ACC112 (cell line): ENCODE results near the gene GJB4.

Experiments used
- H2AFZ ChIP-seq: fragments of 200-600 bp; sonication (generic); one replicate; pipeline ENCODE4 v1.6.0; 2017; ENCODE audit warnings: antibody characterized with exemption, low read length; ENCODE audit not compliant: unreplicated experiment
- H3K27ac ChIP-seq: fragments of 200-600 bp; sonication (generic); 2 replicates; pipeline ENCODE4 v1.5.1; 2014; ENCODE audit warnings: low read depth, mild to moderate bottlenecking, antibody characterized with exemption, low read length, moderate library complexity
- H3K27me3 ChIP-seq: fragments of 200-600 bp; sonication (generic); 2 replicates; pipeline ENCODE4 v1.6.1; 2014; ENCODE audit warnings: mild to moderate bottlenecking, antibody characterized with exemption, low read length, moderate library complexity, mixed read lengths; ENCODE audit not compliant: insufficient read depth
- H3K36me3 ChIP-seq: fragments of 200-600 bp; sonication (generic); 2 replicates; pipeline ENCODE4 v1.6.1; 2016; ENCODE audit warnings: mild to moderate bottlenecking, antibody characterized with exemption, low read length, moderate library complexity, mixed read lengths; ENCODE audit not compliant: insufficient read depth
- H3K4me1 ChIP-seq: fragments of 200-600 bp; sonication (generic); one replicate; pipeline ENCODE4 v1.6.1; 2016; ENCODE audit warnings: low read length, mixed read lengths; ENCODE audit not compliant: insufficient read depth, unreplicated experiment, control insufficient read depth
- H3K4me3 ChIP-seq: fragments of 200-600 bp; sonication (generic); 2 replicates; pipeline ENCODE4 v1.5.1; 2014; ENCODE audit warnings: mild to moderate bottlenecking, low read depth, low read length
- H3K79me2 ChIP-seq: fragments of 200-600 bp; sonication (generic); one replicate; pipeline ENCODE4 v1.6.0; 2016; ENCODE audit warnings: low read length; ENCODE audit not compliant: control insufficient read depth, unreplicated experiment, insufficient read depth

GJB4 gene

DNA sequence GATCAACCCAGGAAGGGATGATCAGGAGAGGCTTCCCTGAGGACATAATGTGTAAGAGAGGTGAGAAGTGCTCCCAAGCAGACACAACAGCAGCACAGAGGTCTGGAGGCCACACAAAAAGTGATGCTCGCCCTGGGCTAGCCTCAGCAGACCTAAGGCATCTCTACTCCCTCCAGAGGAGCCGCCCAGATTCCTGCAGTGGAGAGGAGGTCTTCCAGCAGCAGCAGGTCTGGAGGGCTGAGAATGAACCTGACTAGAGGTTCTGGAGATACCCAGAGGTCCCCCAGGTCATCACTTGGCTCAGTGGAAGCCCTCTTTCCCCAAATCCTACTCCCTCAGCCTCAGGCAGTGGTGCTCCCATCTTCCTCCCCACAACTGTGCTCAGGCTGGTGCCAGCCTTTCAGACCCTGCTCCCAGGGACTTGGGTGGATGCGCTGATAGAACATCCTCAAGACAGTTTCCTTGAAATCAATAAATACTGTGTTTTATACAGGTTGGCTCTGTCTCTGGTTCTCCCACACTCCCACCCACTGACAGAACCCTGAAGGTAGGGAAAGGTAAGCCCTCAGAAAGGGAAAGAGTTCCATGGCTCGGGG is 26.4 kb downstream of the GJB4 start:
- Histone ChIP-seq H3K4me3 (no peak overlapping the region), H2AFZ (no peak overlapping the region), H3K79me2 (no peaks in the 10 kb centered on the region), H3K36me3 (no peaks in the 10 kb centered on the region), H3K27ac (no peak overlapping the region), H3K27me3 (peaks cover 13% of the 10 kb centered on the region; the same call in 1 of the 2 replicates), H3K4me1 (peaks cover 13% of the 10 kb centered on the region)

DNA sequence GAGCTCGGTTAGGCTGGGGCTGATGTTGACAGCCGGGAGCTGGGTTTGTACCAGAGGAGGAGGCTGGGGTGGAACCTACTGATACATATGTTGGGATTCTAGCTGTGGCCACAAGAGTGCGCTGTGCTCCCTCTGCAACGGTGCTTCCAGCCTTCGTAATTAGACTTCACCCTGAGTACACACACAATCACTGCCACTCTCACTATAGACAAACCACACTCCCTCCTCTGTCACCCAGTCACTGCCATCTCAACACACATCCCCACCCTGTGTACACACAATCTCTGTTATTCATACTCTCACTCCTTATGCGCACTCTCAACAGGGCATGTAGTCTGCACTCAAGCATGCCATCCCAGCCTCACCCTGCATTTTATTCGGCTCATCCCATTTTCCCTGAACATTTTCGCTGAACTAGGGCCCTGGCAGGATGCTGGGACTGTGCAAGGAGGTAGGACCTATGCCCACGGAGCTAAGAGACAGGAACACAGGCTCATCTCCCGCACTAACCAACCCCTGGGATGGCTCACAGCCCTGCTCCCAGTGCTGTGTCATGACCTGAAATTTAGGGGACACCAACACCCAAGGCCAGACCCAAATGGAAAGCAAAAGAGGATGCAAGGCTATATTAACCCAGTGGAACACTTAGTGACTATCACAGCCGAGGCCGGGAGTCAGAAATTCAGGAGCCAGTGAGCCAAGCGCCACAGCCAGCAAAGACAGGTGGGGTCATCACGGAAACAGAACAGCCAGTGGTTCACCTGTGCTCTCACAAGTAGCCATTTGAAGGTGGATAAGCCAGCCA is 27.2 kb downstream of the GJB4 start:
- Histone ChIP-seq H3K27ac (no peak overlapping the region), H3K27me3 (peaks cover 9% of the 10 kb centered on the region; the same call in 1 of the 2 replicates), H3K79me2 (no peaks in the 10 kb centered on the region), H2AFZ (no peak overlapping the region), H3K36me3 (no peaks in the 10 kb centered on the region), H3K4me1 (peaks cover 13% of the 10 kb centered on the region), H3K4me3 (no peak overlapping the region)

- Histone ChIP-seq H3K36me3 (no peaks in the 10 kb centered on the region), H3K27ac (no peak overlapping the region), H3K79me2 (no peaks in the 10 kb centered on the region), H3K4me1 (peaks cover 13% of the 10 kb centered on the region), H2AFZ (no peak overlapping the region), H3K27me3 (peaks cover 11% of the 10 kb centered on the region; the same call in 1 of the 2 replicates), H3K4me3 (no peak overlapping the region)
These were observed 28.2 kb downstream of the GJB4 start for GRCh38 chr1:34787461-34788420.

DNA sequence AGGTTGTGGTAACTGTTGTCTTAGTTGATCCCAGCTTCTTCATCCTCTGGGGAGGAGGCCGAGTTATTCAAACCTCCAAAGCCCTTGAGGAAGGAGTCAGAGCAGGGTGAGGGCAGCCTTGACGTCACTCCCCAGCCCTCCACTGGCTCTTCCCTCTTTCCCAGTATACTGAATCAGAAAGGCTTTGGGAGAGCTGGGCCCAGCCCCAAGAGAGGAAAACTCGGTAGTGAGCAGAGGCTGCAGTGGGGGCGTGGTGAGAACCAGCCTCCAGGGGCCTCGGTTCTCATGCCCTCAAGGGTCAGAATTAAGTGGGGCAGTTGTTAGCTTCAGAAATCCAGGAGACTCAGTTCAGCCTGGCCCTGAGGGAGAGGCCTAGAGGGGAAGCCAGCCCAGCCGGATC is 31.4 kb downstream of the GJB4 start:
- H3K27ac ChIP-seq, result no peak overlapping the region
- H3K4me3 ChIP-seq, result no peak overlapping the region
- H3K27me3 ChIP-seq, result peaks cover 23% of the 10 kb centered on the region
- H3K36me3 ChIP-seq, result no peaks in the 10 kb centered on the region
- H3K79me2 ChIP-seq, result no peaks in the 10 kb centered on the region
- no peak overlapping the region for H2AFZ ChIP-seq
- H3K4me1 ChIP-seq, result peaks cover 2% of the 10 kb centered on the region

GRCh38 chr1:34792424-34792823 is 32.9 kb downstream of the GJB4 start:
- Histone ChIP-seq H3K79me2 (no peaks in the 10 kb centered on the region), H3K4me1 (peaks cover 2% of the 10 kb centered on the region), H3K4me3 (no peak overlapping the region), H3K27ac (no peak overlapping the region), H3K36me3 (no peaks in the 10 kb centered on the region), H2AFZ (no peak overlapping the region), H3K27me3 (peaks cover 23% of the 10 kb centered on the region)

GRCh38 chr1:34792868-34793727 is 33.6 kb downstream of the GJB4 start, which contains the start of gene GJA4:
GJA4 (plus strand) TSS chr1:34792999; CDS start chr1:34794214, 1,215 bp downstream.
- no peak within 1 kb of the TSS for H3K4me3 ChIP-seq

GRCh38 chr1:34794001-34794789 is 34.7 kb downstream of the GJB4 start:
- no peak overlapping the region for H3K27ac ChIP-seq
- H3K4me1 ChIP-seq, result peaks cover 2% of the 10 kb centered on the region
- H3K27me3 ChIP-seq, result peaks cover 23% of the 10 kb centered on the region

More at GRCh38 chr1:34792868-34793727, 33.6 kb downstream of the GJB4 start, which contains the start of gene GJA4:
- H3K27ac ChIP-seq, result no peak within 1 kb of the TSS
- peaks cover 23% of the 10 kb centered on the region for H3K27me3 ChIP-seq
- no peak within 1 kb of the TSS for H2AFZ ChIP-seq
- peaks cover 2% of the 10 kb centered on the region for H3K4me1 ChIP-seq
- H3K36me3 ChIP-seq, result no peaks in the 10 kb centered on the region
- H3K79me2 ChIP-seq, result no peaks in the 10 kb centered on the region

DNA sequence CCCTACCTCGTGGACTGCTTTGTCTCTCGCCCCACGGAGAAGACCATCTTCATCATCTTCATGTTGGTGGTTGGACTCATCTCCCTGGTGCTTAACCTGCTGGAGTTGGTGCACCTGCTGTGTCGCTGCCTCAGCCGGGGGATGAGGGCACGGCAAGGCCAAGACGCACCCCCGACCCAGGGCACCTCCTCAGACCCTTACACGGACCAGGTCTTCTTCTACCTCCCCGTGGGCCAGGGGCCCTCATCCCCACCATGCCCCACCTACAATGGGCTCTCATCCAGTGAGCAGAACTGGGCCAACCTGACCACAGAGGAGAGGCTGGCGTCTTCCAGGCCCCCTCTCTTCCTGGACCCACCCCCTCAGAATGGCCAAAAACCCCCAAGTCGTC is 35.2 kb downstream of the GJB4 start:
- Histone ChIP-seq H3K4me3 (no peak overlapping the region), H3K27me3 (peaks cover 23% of the 10 kb centered on the region), H3K36me3 (no peaks in the 10 kb centered on the region), H2AFZ (no peak overlapping the region), H3K4me1 (peaks cover 2% of the 10 kb centered on the region), H3K27ac (no peak overlapping the region), H3K79me2 (no peaks in the 10 kb centered on the region)

More at GRCh38 chr1:34794001-34794789, 34.7 kb downstream of the GJB4 start:
- Histone ChIP-seq H3K79me2 (no peaks in the 10 kb centered on the region), H3K4me3 (no peak overlapping the region), H3K36me3 (no peaks in the 10 kb centered on the region), H2AFZ (no peak overlapping the region)

DNA sequence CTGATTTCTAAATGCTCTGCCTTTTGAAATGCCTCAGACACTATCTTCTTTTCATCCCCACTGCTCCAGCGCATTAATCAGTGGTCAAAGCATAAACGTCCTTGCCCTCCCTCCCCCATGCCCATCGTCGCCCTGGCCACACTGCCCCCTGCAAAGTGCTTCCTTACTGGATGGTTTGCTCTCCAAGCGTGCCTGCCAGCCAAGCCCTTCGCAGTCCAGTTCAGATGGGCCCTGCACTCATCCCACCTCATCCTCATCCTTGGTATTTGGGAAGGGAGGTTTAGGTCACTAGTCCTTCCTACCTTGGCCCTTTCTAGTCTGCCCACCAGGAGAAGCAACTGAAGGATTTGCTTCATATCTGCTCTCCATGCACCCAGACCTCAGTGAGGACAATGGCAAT is 36.4 kb downstream of the GJB4 start:
- Histone ChIP-seq H3K27ac (no peak overlapping the region), H2AFZ (no peak overlapping the region), H3K79me2 (no peaks in the 10 kb centered on the region), H3K27me3 (peaks cover 23% of the 10 kb centered on the region), H3K4me1 (peaks cover 11% of the 10 kb centered on the region), H3K4me3 (no peak overlapping the region), H3K36me3 (no peaks in the 10 kb centered on the region)
